ENCODE measurements around the gene TMEM156. TPM values are rescaled to one million over a fixed set of nuclear protein-coding genes. Genes with fewer than 3 reads are reported as not detected.
"Not testable (repeated sequence)": the region's sequence is repeated elsewhere in the genome, so short reads cannot be mapped to it uniquely, and the experiment has no call there.

TMEM156 gene
- total and polyA plus RNA-seq, 5 donors: 0.12 to 0.14 TPM; not detected in 3

- intact Hi-C loops (cut with DNase I): no loop called here
- H3K27me3 ChIP-seq (ENCODE audit: control insufficient read depth, insufficient read depth): no peaks in the 10 kb centered on the region
- H3K9me3 ChIP-seq (ENCODE audit: control insufficient read depth, low read length): no peaks in the 10 kb centered on the region
- ATAC-seq: no peak
- no peak overlapping the region for H3K4me3 ChIP-seq (ENCODE audit: low read length)
- H3K27ac ChIP-seq (ENCODE audit: low read length): no peak overlapping the region
- no peaks in the 10 kb centered on the region for H3K4me1 ChIP-seq (ENCODE audit: control insufficient read depth, insufficient read depth, low read length)
- no peak for DNase-seq
These were observed 77.5 kb downstream of the TMEM156 start for GRCh38 chr4:38954727-38955126.

DNA sequence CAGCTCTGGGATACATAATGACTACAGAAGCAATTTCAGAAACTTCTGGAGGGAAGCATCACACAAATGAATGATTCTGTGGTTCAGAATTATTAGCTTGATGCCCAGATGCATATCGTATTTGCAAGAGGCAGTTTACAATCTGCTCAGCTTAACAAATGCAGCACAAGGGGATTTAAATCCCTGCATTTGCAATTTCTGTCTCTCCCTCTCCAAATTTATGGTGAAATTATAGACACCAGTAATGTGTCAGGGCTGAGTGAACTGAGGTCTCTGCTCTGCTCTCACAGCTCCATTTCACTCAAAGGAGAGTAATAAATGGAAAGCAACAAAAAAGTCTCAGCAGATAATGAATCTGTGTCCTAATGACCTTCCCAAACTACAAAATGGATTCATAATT, 80.2 kb downstream of the TMEM156 start:
- no peak overlapping the region for H3K27ac ChIP-seq (ENCODE audit: low read length)
- no peak overlapping the region for H3K4me3 ChIP-seq (ENCODE audit: low read length)
- ATAC-seq (no peak), DNase-seq (no peak)
- 86% methylated on average over 1 of the region's 1 CpG for WGBS
- intact Hi-C loops (cut with DNase I): no loop called here
- no peaks in the 10 kb centered on the region for H3K27me3 ChIP-seq (ENCODE audit: control insufficient read depth, insufficient read depth)
- no peaks in the 10 kb centered on the region for H3K4me1 ChIP-seq (ENCODE audit: control insufficient read depth, insufficient read depth, low read length)
- no peaks in the 10 kb centered on the region for H3K9me3 ChIP-seq (ENCODE audit: control insufficient read depth, low read length)

- Histone ChIP-seq H3K27me3 (ENCODE audit: control insufficient read depth, insufficient read depth) (no peaks in the 10 kb centered on the region), H3K4me1 (ENCODE audit: control insufficient read depth, insufficient read depth, low read length) (no peaks in the 10 kb centered on the region), H3K4me3 (ENCODE audit: low read length) (no peak overlapping the region), H3K27ac (ENCODE audit: low read length) (no peak overlapping the region), H3K9me3 (ENCODE audit: control insufficient read depth, low read length) (no peaks in the 10 kb centered on the region)
- intact Hi-C loops (cut with DNase I): no loop called here
- WGBS: 72% methylated on average over 2 of the region's 2 CpGs
- DNase-seq (no peak), ATAC-seq (no peak)
These were observed 80.6 kb downstream of the TMEM156 start for GRCh38 chr4:38951598-38951997.

- no peak overlapping the region for H3K27ac ChIP-seq (ENCODE audit: low read length)
- DNase-seq: no peak
- whole genome bisulfite sequencing: 63% methylated on average over 6 of the region's 6 CpGs
- no peaks in the 10 kb centered on the region for H3K27me3 ChIP-seq (ENCODE audit: control insufficient read depth, insufficient read depth)
- intact Hi-C loops (cut with DNase I): no loop called here
- ATAC-seq: no peak
- no peaks in the 10 kb centered on the region for H3K9me3 ChIP-seq (ENCODE audit: control insufficient read depth, low read length)
- no peaks in the 10 kb centered on the region for H3K4me1 ChIP-seq (ENCODE audit: control insufficient read depth, insufficient read depth, low read length)
- H3K4me3 ChIP-seq (ENCODE audit: low read length): no peak overlapping the region
These were observed 81.5 kb downstream of the TMEM156 start for GRCh38 chr4:38950734-38951133.

GRCh38 chr4:38950159-38950558, 82.0 kb downstream of the TMEM156 start:
- intact Hi-C loops (cut with DNase I): no loop called here
- no peaks in the 10 kb centered on the region for H3K4me1 ChIP-seq (ENCODE audit: control insufficient read depth, insufficient read depth, low read length)
- no peak for ATAC-seq

GRCh38 chr4:38949411-38950051, 82.7 kb downstream of the TMEM156 start:
- Histone ChIP-seq H3K27me3 (ENCODE audit: control insufficient read depth, insufficient read depth) (no peaks in the 10 kb centered on the region), H3K4me1 (ENCODE audit: control insufficient read depth, insufficient read depth, low read length) (no peaks in the 10 kb centered on the region), H3K4me3 (ENCODE audit: low read length) (no peak overlapping the region), H3K27ac (ENCODE audit: low read length) (no peak overlapping the region), H3K9me3 (ENCODE audit: control insufficient read depth, low read length) (no peaks in the 10 kb centered on the region)
- ATAC-seq (no peak), DNase-seq (no peak)
- intact Hi-C loops (cut with DNase I): no loop called here
- WGBS: 36% methylated on average over 5 of the region's 5 CpGs

More at GRCh38 chr4:38950159-38950558, 82.0 kb downstream of the TMEM156 start:
- no peak overlapping the region for H3K27ac ChIP-seq (ENCODE audit: low read length)
- DNase-seq: no peak
- no peaks in the 10 kb centered on the region for H3K9me3 ChIP-seq (ENCODE audit: control insufficient read depth, low read length)
- H3K4me3 ChIP-seq (ENCODE audit: low read length): no peak overlapping the region
- 82% methylated on average over 2 of the region's 2 CpGs for WGBS
- H3K27me3 ChIP-seq (ENCODE audit: control insufficient read depth, insufficient read depth): no peaks in the 10 kb centered on the region

DNA sequence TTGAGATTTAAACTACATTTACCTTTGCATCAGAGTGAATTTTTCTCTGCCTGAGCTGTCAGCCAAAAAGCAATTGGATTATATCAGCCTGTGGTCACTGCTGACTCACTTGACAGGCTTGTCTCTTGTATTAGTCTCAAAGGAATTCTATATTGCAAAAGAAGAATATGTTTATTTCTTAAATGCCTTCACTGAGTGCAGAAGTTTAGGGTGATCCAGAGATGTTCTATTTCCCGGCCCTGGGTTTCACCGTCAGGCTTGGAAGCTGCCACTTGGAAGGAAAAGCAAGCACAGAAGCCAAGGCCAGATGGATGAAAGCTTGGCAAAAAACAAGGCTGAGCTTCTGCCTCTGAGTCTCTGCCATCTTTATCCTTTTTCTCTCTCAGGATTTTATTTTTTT, 83.7 kb downstream of the TMEM156 start:
- ATAC-seq (peak; percentile 68 to 85), DNase-seq (peak in 2 of 3 donors; percentile 32 to 68)
- H3K4me3 ChIP-seq (ENCODE audit: low read length): no peak overlapping the region
- intact Hi-C loops (cut with DNase I): no loop called here
- no peak overlapping the region for H3K27ac ChIP-seq (ENCODE audit: low read length)
- H3K9me3 ChIP-seq (ENCODE audit: control insufficient read depth, low read length): no peaks in the 10 kb centered on the region
- 33% methylated on average over 2 of the region's 2 CpGs for WGBS
- no peaks in the 10 kb centered on the region for H3K4me1 ChIP-seq (ENCODE audit: control insufficient read depth, insufficient read depth, low read length)
- no peaks in the 10 kb centered on the region for H3K27me3 ChIP-seq (ENCODE audit: control insufficient read depth, insufficient read depth)

- Histone ChIP-seq H3K27me3 (ENCODE audit: control insufficient read depth, insufficient read depth) (no peaks in the 10 kb centered on the region), H3K4me1 (ENCODE audit: control insufficient read depth, insufficient read depth, low read length) (no peaks in the 10 kb centered on the region), H3K9me3 (ENCODE audit: control insufficient read depth, low read length) (no peaks in the 10 kb centered on the region), H3K27ac (ENCODE audit: low read length) (no peak overlapping the region), H3K4me3 (ENCODE audit: low read length) (no peak overlapping the region)
- 89% methylated on average over 3 of the region's 3 CpGs for WGBS
- intact Hi-C loops (cut with DNase I): no loop called here
- DNase-seq (no peak), ATAC-seq (no peak)
These were observed 85.3 kb downstream of the TMEM156 start for GRCh38 chr4:38946919-38947318.

GRCh38 chr4:38944440-38944839, 87.8 kb downstream of the TMEM156 start:
- Histone ChIP-seq H3K27ac (ENCODE audit: low read length) (no peak overlapping the region), H3K4me1 (ENCODE audit: control insufficient read depth, insufficient read depth, low read length) (peaks cover 4% of the 10 kb centered on the region), H3K4me3 (ENCODE audit: low read length) (no peak overlapping the region), H3K9me3 (ENCODE audit: control insufficient read depth, low read length) (no peaks in the 10 kb centered on the region), H3K27me3 (ENCODE audit: control insufficient read depth, insufficient read depth) (no peaks in the 10 kb centered on the region)
- intact Hi-C loops (cut with DNase I): no loop called here
- 97% methylated on average over 9 of the region's 9 CpGs for WGBS
- ATAC-seq: no peak
- DNase-seq: no peak

DNA sequence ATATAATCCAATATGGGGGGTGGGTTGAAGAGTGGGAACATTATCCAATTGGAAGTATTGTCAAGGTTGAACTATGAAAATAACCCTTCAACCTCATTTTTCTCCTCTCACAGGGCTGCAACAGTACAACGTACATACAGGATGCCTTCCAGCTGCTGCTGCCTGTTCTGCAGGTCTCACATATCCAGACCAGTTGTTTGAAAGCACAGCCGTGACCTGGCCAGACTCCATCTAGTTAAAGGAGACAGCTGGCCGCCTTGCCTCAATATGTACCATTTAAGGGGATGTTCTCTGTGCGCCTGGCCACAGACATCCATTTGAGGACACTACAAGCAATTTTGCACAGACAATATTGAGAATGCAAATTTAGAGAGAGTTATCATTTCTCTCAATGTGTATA, 88.9 kb downstream of the TMEM156 start:
- Histone ChIP-seq H3K27me3 (ENCODE audit: control insufficient read depth, insufficient read depth) (no peaks in the 10 kb centered on the region), H3K4me1 (ENCODE audit: control insufficient read depth, insufficient read depth, low read length) (peaks cover 4% of the 10 kb centered on the region), H3K4me3 (ENCODE audit: low read length) (no peak overlapping the region), H3K27ac (ENCODE audit: low read length) (no peak overlapping the region), H3K9me3 (ENCODE audit: control insufficient read depth, low read length) (no peaks in the 10 kb centered on the region)
- ATAC-seq (no peak), DNase-seq (peak in 2 of 3 donors; percentile 13 to 78)
- intact Hi-C loops (cut with DNase I): no loop called here
- 69% methylated on average over 4 of the region's 4 CpGs for WGBS

- H3K9me3 ChIP-seq (ENCODE audit: control insufficient read depth, low read length); intact Hi-C loops (cut with DNase I); DNase-seq; H3K4me3 ChIP-seq (ENCODE audit: low read length); H3K27me3 ChIP-seq (ENCODE audit: control insufficient read depth, insufficient read depth); H3K27ac ChIP-seq (ENCODE audit: low read length); H3K4me1 ChIP-seq (ENCODE audit: control insufficient read depth, insufficient read depth, low read length); ATAC-seq: not testable (repeated sequence)
- 77% methylated on average over 3 of the region's 3 CpGs for WGBS
These were observed 90.3 kb downstream of the TMEM156 start for GRCh38 chr4:38941906-38942305.

DNA sequence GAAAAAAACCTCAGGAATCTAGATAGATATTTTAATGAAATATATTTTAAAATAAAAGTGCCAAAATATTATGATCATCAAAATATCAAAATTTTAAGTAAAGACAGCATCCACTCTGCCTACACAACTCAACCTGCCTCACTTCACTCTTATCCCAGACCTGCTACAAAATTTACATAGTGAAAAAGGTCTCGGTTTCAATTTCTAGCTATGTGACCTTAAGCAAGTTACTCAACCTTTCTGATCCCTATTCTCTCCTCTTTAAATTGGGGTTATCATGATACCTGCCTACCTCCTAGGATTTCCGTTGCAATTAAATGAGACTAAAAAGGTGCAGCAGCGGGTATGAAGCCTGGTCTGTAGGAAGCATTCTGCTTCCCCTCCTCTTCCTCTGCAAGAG, 91.7 kb downstream of the TMEM156 start:
- H3K27ac ChIP-seq (ENCODE audit: low read length): no peak overlapping the region
- H3K27me3 ChIP-seq (ENCODE audit: control insufficient read depth, insufficient read depth): no peaks in the 10 kb centered on the region
- WGBS: 93% methylated on average over 3 of the region's 3 CpGs
- no peaks in the 10 kb centered on the region for H3K9me3 ChIP-seq (ENCODE audit: control insufficient read depth, low read length)
- H3K4me3 ChIP-seq (ENCODE audit: low read length): no peak overlapping the region
- no peak for ATAC-seq
- intact Hi-C loops (cut with DNase I): no loop called here
- peaks cover 4% of the 10 kb centered on the region for H3K4me1 ChIP-seq (ENCODE audit: control insufficient read depth, insufficient read depth, low read length)
- no peak for DNase-seq

Measured in right cardiac atrium (tissue), 5 donors.